ENCODE results near the gene POT1.

- TF ChIP-seq POLR2A (IDR thresholded peaks at IDR 0.05; ENCODE audit: control extremely low read depth in 1 of 2, low read depth in 2 of 2, low read length in 2 of 2) (no peak), POLR2AphosphoS5 (IDR thresholded peaks at IDR 0.05; ENCODE audit: low read depth, low read length) (no peak), CTCF (IDR thresholded peaks at IDR 0.05; ENCODE audit: control extremely low read depth in 1 of 3, insufficient read depth in 1 of 3, low read depth in 1 of 3, low read length in 3 of 3) (no peak), RFX5 (IDR thresholded peaks at IDR 0.05; ENCODE audit: borderline replicate concordance, low read depth, low read length) (no peak), ZNF274 (IDR thresholded peaks at IDR 0.05; ENCODE audit: borderline replicate concordance, extremely low read depth, low read length) (no peak), KDM1A (IDR thresholded peaks at IDR 0.05; ENCODE audit: borderline replicate concordance, low read length) (no peak), JUND (IDR thresholded peaks at IDR 0.05; ENCODE audit: low read length) (no peak), CREB1 (IDR thresholded peaks at IDR 0.05) (no peak), MAFK (IDR thresholded peaks at IDR 0.05; ENCODE audit: low read depth, low read length) (no peak)
Observed at GRCh38 chr7:124942399-124942798, 12.8 kb upstream of the POT1 start.
